Lung (tissue), 12 donors: ENCODE results near the gene PHKG1. TPM values are rescaled to one million over a fixed set of nuclear protein-coding genes. Genes with fewer than 3 reads are reported as not detected.

Experiments used
- ATAC-seq: fragments of 200-7000 bp; cut with Tn5 transposase; one replicate; pipeline ENCODE4 v1.9.1; 2020; ENCODE audit warnings: moderate number of reproducible peaks; ENCODE audit not compliant: insufficient read depth, low FRiP score
- DNase-seq, 3 donors: peaks; one replicate each; pipeline ENCODE4 v3.0.0-alpha.2; 2013 to 2017
- H3K27ac ChIP-seq, 2 donors: one replicate each; pipeline ENCODE4 v1.5.1; 2013; ENCODE audit warnings: mild to moderate bottlenecking in 2 of 2, moderate library complexity in 2 of 2, control low read depth in 1 of 2, inconsistent platforms in 1 of 2, low read depth in 1 of 2, low read length in 1 of 2
- H3K27me3 ChIP-seq, 3 donors: one replicate each; pipeline ENCODE4 v1.5.1; 2013; ENCODE audit warnings: low read length in 2 of 3; ENCODE audit not compliant: control insufficient read depth in 3 of 3, insufficient read depth in 3 of 3
- H3K36me3 ChIP-seq, 4 donors: one replicate each; pipeline ENCODE4 v1.5.1; 2013; ENCODE audit warnings: low read length in 4 of 4, mild to moderate bottlenecking in 1 of 4, moderate library complexity in 1 of 4; ENCODE audit not compliant: control insufficient read depth in 4 of 4, insufficient read depth in 4 of 4
- H3K4me1 ChIP-seq, 5 donors: one replicate each; pipeline ENCODE4 v1.5.1; 2013; ENCODE audit warnings: low read length in 5 of 5, mild to moderate bottlenecking in 2 of 5, moderate library complexity in 1 of 5; ENCODE audit not compliant: control insufficient read depth in 5 of 5, insufficient read depth in 5 of 5
- H3K4me3 ChIP-seq: one replicate; pipeline ENCODE4 v1.5.1; 2013; ENCODE audit warnings: mild to moderate bottlenecking, control low read depth, moderate library complexity
- H3K9ac ChIP-seq, 2 donors: one replicate each; pipeline ENCODE4 v1.5.1; 2013; ENCODE audit warnings: low read length in 2 of 2, control low read depth in 1 of 2; ENCODE audit not compliant: insufficient read depth in 1 of 2
- H3K9me3 ChIP-seq, 4 donors: one replicate each; pipeline ENCODE4 v1.5.1; 2013; ENCODE audit warnings: low read length in 3 of 4, mild to moderate bottlenecking in 1 of 4, moderate library complexity in 1 of 4; ENCODE audit not compliant: control insufficient read depth in 4 of 4, insufficient read depth in 3 of 4
- CTCF ChIP-seq: IDR thresholded peaks from 2 replicates; pipeline ENCODE4 v1.5.1; 2012; ENCODE audit warnings: mild to moderate bottlenecking; ENCODE audit errors: control extremely low read depth, extremely low read depth
- WGBS, 2 donors: extraction: QIAGEN DNeasy Blood & Tissue Kit; methylation state at CpG; one replicate each; pipeline ENCODE4 v1.1.7; 2013; 5-methylcytosine and 5-hydroxymethylcytosine counted together
- polyA plus RNA-seq, 2 donors: library from polyadenylated mRNA; stranded (reverse); fragments of 200-250 nt; gene quantifications; one replicate each; pipeline ENCODE4 v1.2.1, GENCODE V29; 2013
- total RNA-seq, 2 donors: library from RNA; depleted of rRNA in 1 of 2; stranded (reverse); fragments of >200 nt in 1 of 2; gene quantifications; one replicate each; pipeline ENCODE4 v1.2.1, GENCODE V29; 2014 to 2021
- donor health status: control.
- donor health status: control.
- donor health status: Bipolar disorder and iron deficiency.
- donor health status: healthy.
- donor health status: DM: yes; HTN: yes; CAD: no.

PHKG1 gene
- total and polyA plus RNA-seq, 4 donors = 0.71 to 1.8 (median 1.3) TPM

GRCh38 chr7:56079450-56080185, 13.1 kb downstream of the PHKG1 start:
- Histone ChIP-seq H3K27ac (peak overlapping the region; percentile 20 to 53), H3K9ac (peak overlapping the region; percentile 7 to 25), H3K4me1 (peaks cover 0 to 23% (median 7%) of the 10 kb centered on the region in 5 donors), H3K4me3 (no peak overlapping the region), H3K36me3 (peaks cover 0 to 35% (median 0%) of the 10 kb centered on the region in 4 donors), H3K27me3 (no peaks in the 10 kb centered on the region), H3K9me3 (no peaks in the 10 kb centered on the region)
- TF ChIP-seq CTCF = no peak
- ATAC-seq = no peak
- peak; percentile 87 to 94 (median 88) for DNase-seq
- WGBS, 2 donors = 53 to 61% methylated on average over 12 of the region's 12 CpGs

- Histone ChIP-seq H3K9ac (no peak overlapping the region), H3K4me3 (no peak overlapping the region), H3K27me3 (no peaks in the 10 kb centered on the region), H3K9me3 (no peaks in the 10 kb centered on the region), H3K27ac (no peak overlapping the region), H3K36me3 (peaks cover 0 to 32% (median under 1%) of the 10 kb centered on the region in 4 donors), H3K4me1 (peaks cover 0 to 19% (median 7%) of the 10 kb centered on the region in 5 donors)
- DNase-seq (no peak), ATAC-seq (no peak)
- 96 to 98% methylated on average over 16 of the region's 16 CpGs for WGBS, 2 donors
- TF ChIP-seq CTCF = no peak
Measured at GRCh38 chr7:56078196-56078595, 14.6 kb downstream of the PHKG1 start.

- H3K9me3 ChIP-seq = no peaks in the 10 kb centered on the region
- no peak overlapping the region for H3K9ac ChIP-seq
- peaks cover 0 to 15% (median 7%) of the 10 kb centered on the region in 5 donors for H3K4me1 ChIP-seq
- no peak for TF ChIP-seq CTCF
- H3K4me3 ChIP-seq = no peak overlapping the region
- no peaks in the 10 kb centered on the region for H3K27me3 ChIP-seq
- no peak overlapping the region for H3K27ac ChIP-seq
- DNase-seq = no peak
- peaks cover 0 to 35% (median 4%) of the 10 kb centered on the region in 4 donors for H3K36me3 ChIP-seq
- 93% methylated on average over 3 of the region's 3 CpGs for WGBS, 2 donors
- no peak for ATAC-seq
Measured at GRCh38 chr7:56077681-56078080, 15.1 kb downstream of the PHKG1 start.
